NCI-H1417 (cell line): ENCODE measurements around the gene ZBTB24.

ENCODE experiments used
- DNase-seq, 3 experiments: peaks; one replicate each; lab custom pipeline; 2025; lab: John Stamatoyannopoulos, UW

ZBTB24 gene

DNA sequence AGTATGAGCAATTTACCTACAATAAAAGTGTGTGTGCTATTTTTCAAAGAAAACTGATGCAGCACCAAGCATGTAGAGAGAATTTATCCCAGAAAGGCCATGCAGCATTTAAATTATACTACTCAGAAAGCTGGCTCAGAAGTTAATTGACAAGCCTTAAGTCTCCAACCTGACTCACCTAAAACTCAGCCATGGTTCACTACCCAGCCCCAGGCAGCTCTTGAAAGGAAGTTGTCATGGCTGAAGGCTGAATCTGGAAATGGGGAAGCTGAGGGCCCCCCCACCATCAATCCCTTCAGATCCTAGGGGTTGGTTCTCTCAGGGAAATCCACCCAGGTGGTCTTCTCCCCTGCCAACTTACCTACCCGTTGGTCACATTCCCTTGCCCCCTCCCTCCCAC is 62.3 kb downstream of the ZBTB24 start:
- DNase-seq, result no peak

DNA sequence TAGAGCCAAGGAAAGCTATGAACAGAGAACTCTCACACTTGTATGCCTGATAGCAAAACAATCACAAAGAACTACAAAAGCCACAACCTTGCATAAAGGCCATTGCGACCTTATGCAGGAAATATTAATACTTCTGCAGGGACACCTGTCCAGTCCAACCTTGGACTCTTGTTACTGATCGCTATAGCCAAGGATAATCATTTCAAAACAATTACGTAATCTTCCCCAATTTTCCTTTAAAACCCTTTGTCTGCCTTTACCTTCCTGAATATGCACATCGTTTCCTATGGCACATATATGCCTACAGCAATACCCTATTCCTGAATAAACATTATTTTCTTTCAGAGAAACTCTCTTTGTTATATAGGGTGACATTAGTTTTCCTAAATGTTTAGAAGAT is 65.4 kb downstream of the ZBTB24 start:
- no peak for DNase-seq
